LNCAP (cell line): ENCODE measurements around the gene PLCL1.

Experiments
- TF ChIP-seq, protein P1 (sequence below): fragments of 450-650 bp; IDR thresholded peaks from 2 replicates; pipeline ENCODE4 v1.5.1; 2017; ENCODE audit warnings: mild to moderate bottlenecking

The PLCL1 gene

DNA sequence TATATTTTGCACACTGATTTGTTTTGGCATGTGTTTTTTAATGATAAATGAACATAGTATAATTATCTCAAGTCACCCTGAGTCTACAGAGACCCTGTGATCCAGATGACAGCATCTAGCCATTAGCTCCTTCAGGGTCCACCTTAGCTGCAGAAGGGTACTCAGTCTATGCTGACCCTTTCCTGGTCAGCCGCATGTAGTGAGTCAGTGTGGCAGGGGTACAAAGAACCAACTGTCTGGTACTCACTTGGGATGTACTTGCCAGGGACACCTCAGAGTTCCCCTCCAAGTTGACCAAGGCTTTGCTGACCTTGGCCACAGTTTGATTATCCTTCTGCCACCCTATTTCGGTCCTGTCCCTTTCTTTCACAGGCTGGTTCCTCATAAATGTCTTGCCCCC lies 369.5 kb downstream of the PLCL1 start:
- TF ChIP-seq, protein P1, sequence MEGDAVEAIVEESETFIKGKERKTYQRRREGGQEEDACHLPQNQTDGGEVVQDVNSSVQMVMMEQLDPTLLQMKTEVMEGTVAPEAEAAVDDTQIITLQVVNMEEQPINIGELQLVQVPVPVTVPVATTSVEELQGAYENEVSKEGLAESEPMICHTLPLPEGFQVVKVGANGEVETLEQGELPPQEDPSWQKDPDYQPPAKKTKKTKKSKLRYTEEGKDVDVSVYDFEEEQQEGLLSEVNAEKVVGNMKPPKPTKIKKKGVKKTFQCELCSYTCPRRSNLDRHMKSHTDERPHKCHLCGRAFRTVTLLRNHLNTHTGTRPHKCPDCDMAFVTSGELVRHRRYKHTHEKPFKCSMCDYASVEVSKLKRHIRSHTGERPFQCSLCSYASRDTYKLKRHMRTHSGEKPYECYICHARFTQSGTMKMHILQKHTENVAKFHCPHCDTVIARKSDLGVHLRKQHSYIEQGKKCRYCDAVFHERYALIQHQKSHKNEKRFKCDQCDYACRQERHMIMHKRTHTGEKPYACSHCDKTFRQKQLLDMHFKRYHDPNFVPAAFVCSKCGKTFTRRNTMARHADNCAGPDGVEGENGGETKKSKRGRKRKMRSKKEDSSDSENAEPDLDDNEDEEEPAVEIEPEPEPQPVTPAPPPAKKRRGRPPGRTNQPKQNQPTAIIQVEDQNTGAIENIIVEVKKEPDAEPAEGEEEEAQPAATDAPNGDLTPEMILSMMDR, result no peak

DNA sequence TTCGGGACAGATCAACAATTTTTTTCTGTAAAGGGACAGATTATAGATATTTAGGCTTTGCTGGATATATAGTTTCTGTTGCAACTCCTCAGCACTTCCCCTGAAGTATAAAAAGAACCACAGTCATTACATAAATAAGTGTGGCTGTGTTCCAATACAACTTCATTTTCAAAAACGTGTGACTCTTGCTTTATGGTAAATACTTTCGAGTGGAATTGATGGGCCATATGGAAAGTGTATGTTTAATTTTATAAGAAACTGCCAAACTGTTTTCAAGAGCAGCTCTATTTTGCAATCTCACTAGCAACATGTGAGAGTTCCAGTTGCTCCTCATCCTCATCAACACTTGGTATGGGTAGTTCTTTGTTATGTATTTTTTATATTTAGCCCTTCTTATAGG lies 370.9 kb downstream of the PLCL1 start:
- TF ChIP-seq, protein P1, result no peak

DNA sequence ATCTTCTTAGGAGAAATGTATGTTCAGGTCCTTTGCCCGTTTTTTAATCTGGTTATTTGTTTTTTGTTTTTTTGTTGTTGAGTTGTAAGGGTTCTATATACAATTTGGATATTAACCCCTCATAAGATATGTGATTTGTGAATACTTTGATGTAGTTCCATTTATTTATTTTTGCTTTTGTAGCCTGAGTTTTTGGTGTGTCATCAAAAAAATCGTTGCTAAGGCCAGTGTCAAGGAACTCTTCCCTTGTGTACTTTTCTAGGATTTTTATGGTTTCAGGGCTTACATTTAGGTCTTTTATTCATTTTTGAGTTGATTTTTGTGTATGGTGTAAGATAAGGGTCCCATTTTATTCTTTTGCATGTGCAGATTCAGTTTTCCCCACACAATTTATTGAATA lies 372.6 kb downstream of the PLCL1 start:
- TF ChIP-seq, protein P1, result no peak

DNA sequence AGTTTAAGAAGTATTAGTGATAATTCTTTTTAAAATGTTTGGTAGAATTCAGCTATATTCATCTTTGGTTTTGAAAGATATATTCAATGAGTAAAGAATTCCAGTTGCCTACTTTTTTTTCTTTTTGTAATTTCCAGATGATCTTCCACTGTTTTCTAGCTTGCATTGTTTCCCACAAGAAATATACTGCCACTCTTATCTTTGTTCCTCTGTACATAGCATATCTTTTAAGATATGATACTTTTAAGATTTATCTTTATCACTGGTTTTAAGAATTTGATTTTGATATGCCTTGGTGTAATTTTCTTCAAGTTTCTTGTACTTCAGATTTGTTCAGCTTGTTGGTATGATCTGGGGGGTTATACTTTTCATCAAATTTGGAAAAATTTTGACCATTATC lies 374.4 kb downstream of the PLCL1 start:
- TF ChIP-seq, protein P1, result no peak

DNA sequence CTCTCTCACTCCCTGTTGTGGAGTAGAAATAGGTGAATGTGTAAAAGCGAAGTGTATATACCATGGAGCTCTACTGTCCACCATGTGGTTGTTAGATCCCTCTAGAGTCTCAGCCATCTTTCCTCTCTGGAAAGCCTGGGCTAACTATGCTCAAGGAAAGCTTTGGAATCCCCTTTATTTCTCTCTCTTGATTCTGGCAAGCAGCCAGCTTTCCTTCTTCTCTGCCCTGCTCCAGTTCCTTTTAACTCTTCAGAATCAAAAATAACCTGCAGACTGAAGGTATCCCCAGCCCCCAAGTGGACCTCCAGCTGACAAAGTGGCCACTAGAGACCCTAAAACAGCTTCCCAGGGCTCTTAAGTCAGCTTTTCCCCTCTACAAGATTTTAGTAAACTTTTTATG lies 381.9 kb downstream of the PLCL1 start:
- TF ChIP-seq, protein P1, result no peak

DNA sequence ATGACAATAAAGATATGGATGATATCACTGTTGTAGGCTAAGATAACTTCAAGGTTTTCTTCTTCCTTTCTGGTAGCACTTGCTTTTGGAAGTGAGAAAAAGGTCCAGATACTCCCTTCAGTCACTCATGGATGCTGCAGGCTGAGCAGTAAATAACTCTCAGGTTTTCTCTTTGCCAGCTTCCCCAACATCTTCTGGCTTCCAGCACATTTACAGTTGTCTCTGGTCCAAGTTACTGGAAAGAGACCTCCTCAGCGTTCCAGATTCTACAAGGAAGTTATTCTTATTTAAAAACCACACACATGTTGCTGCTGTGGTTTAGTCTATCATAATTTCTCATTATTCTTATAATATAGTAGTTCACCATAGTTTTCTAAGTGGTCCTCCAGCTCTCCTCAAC lies 383.4 kb downstream of the PLCL1 start:
- TF ChIP-seq, protein P1, result no peak

DNA sequence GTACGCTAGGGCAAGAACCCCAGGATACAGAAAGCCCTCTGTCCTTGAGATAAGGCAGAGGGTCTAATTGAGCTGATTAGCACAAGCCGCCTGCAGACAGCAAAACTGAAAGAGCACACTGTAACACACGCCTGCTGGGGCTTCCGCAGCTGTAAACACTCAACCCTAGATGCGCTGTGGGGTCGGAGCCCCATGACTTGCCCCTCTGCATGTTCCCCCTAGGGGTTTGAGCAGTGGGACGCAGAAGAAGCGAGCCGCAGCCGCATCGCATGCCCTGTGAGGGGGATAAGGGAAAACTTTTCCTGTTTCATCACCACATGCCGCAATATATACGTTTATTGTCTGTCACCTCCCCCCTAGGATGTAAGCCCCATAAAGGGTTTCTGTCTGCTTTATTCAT lies 384.6 kb downstream of the PLCL1 start:
- TF ChIP-seq, protein P1, result no peak

DNA sequence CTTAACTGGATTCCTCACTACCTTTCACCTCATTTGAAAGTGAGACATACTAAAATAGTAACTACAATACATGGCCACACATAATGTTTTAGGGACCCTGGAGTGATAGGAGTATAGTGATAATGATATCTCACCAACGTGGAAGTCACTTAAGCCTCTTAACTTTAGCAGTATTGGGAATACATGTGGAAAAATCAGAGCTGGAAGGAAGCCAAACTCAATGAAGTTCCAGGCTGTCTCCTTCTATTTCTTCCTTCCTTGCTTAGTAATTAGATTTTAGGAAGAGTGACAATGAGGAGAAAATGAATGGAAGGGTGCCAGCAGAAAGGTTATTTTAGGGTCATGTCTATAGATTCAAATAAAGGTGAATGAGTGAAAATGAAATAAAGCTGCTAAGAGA lies 387.3 kb downstream of the PLCL1 start:
- TF ChIP-seq, protein P1, result no peak
